ENCODE results near the gene CKM.
A peak's percentile ranks its signal among the peaks of the same experiment; 100 is the strongest.
"Not testable (repeated sequence)": the region's sequence is repeated elsewhere in the genome, so short reads cannot be mapped to it uniquely, and the experiment has no call there.

The CKM gene

DNA sequence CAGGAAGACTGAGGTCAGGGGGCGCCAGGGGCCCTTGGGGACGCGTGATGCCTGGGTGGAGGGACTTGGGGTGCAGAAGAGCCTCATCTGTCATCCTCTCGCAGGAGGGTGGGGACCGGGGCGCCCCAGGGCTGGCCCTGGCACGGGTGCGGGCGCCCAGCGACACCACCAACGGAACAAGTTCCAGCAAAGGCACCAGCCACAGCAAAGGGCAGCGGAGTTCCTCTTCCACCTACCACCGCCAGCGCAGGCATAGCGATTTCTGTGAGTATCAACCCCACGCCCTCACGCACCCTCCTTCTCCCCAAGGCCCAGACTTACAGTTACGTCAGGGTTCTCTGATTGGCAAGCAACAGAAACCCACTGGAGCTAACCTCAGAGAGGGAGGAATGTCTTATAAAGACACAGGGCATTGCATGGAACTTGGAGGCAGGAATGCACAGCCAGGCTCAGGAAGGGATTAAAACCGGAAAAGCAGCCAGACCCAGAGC is 42.2 kb downstream of the CKM start:
- DNase-seq: no peak

DNA sequence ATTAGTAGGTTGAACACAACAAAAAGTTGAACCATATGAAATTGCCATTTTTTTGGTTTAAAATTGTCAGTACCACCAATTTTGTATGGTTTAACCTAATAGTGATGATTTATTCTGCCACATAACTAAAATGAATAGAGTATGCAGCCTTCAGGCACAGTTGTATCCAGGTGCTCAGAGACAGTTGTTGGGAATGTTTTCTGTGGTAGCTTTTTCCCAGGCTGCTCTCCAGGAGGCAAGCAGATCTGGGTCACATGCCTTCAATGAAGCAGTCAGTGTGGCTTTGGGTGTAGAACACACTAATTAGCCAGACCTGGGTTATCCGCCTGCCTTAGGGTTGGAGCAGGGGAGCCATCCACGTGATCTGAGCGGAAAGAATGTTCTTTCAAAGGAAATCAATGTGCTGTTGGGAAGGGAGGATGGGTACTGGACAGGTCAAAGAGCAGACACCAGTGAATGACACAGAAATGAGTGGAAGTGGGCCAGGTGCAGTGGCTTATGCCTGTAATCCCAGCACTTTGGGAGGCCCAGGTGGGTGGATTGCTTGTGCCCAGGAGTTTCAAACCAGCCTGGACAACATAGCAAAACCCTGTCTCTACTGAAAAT is 43.0 kb downstream of the CKM start:
- no peak for DNase-seq

DNA sequence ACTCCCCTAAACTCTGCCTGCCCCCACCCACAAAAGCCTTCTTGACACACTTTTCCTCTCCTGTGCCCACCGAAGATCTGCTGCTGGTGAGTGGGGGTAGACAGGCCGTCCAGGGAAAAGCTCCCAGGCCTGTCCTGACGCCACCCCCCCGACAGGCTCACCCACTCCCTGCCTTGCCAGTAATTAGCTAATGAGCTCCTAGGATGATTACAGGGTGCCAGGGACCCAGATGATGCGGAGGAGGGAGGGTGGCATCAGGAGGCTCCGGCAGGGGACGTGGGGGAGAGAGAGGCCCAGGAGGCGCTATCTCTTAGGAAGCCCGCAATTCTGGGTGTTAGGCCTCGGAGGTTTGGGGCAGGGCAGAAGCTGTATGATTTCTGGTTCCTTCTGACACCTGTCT is 44.6 kb downstream of the CKM start:
- no peak for DNase-seq

DNA sequence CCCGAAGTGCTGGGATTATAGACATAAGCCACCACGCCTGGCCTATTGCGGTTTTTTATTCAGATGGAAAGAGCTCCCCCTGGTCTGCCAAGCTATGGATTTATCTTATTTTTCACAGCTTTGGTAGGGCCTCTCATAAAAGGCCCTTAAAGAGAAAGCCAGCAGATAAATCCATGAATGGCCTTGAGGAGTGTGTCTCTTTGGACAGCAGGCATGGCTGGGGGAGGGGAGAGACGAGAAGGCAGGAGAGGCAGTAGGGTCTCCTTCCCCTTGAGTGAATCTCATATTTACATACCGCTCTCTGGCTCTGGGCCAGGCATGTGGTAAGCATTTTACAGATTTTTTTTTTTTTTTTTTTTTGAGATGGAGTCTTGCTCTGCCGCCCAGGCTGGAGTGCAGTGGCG is 46.4 kb downstream of the CKM start:
- DNase-seq: peak; percentile 84

DNA sequence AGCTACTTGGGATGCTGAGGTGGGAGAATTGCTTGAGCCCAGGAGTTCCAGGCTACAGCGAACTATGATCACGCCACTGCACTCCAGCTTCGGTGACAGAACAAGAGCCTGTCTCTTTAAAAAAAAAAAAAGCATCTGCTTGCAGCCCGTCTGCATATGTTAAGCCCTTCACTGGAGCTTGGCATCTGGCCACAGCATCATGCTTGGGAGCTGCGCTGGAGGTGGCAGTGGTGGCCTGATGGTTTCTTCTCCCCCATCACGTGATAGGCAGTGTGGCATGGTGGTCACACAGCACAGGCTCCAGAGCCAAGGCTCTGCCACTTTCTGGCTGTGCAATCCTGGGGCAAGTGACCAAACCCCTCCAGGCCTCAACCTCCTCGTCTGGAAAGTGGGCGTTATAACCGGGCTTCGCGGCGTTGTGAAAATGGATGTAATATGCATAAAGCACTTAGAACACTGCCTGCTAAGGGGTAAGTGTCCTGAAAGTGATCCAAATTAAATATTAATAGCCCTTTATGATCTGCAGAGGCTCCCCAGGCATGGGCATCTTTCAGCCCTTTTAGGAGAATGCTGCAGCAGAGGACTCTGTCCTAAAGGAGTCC is 47.2 kb downstream of the CKM start:
- DNase-seq: peak; percentile 95

DNA sequence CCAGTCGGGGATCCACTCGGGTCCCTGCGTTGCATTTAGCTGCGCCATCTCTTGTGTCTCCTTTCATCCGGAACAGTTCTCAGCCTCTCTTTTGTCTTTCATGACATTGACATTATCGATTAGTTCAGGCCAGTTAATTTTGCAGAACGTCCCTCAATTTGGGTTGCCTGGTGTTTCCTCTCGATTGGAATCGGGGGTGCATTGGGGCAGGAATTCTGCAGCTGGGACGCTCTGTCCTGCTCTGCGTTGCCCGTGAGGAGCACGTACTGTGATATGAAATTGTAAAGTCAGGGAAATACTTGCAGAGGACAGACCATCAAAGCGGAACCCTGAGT is 49.2 kb downstream of the CKM start:
- no peak for DNase-seq

DNA sequence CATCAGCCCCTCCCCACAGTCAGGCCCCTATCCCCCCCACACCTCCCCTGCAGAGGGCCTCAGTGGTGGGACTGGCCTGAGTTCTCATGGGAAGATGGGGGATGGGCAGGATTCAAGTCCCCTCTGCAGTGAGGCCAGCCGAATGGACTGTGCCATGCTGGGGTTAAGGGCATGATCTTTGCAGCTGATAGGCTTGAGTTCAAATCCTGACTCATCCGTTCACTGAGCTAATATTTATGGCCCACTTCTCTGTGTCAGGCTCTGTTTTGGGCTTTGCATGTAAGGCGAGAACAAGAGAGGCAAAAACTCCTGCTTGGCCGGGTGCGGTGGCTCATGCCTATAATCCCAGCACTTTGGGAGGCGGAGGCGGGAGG is 51.0 kb downstream of the CKM start:
- no peak for DNase-seq

DNA sequence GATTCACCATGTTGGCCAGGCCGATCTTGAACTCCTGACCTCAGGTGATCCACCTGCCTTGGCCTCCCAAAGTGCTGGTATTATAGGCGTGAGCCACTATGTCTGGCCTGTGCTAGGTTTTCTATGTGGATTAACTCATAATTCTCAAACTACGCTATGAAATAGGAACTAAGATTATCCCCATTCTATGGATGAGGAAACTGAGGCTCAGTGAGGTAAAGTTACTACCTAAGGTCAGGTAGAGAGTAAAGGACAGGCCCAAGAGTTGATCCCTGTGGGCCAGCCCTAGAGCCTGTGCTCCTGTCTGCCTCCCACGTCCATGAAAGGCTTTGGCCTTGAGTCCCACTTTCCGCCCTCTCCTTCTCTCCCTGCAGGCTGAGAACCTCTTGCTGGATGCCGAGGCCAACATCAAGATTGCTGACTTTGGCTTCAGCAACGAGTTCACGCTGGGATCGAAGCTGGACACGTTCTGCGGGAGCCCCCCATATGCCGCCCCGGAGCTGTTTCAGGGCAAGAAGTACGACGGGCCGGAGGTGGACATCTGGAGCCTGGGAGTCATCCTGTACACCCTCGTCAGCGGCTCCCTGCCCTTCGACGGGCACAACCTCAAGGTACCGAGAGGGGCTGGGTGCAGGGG is 51.5 kb downstream of the CKM start:
- DNase-seq: no peak

DNA sequence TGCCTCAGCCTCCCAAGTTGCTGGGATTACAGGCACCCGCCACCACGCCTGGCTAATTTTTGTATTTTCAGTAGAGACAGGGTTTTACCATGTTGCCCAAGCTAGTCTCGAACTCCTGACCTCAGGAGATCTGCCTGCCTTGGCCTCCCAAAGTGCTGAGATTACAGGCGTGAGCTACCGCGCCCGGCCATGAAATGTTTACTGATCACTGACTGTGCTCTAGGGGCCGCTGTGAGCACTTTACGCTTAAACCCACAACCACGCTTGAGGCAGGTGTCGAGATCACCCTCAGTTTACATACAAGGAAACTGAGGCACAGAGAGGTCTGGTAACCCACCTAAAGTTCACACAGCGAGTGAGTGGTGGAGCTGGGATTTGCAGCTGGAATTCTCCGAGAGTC is 52.7 kb downstream of the CKM start:
- not testable (repeated sequence) for DNase-seq

DNA sequence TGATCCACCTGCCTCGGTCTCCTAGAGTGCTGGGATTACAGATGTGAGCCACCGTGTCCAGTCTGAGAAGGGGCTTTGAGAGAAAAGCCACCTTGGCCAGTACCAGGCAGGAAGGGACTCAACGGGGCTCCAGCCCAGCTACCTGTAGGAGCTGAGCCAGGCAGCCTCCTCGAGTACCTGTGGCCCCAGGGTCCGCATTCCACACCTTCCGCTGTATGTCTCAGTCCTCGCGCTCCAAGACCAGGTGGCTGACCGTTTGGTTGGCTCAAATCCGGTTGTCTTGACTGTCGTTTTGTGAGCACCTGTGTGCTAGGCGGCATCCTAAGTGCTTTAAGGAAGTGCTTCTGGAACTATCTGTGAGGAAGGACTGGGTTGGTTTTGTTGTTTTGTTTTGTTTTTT is 55.4 kb downstream of the CKM start:
- no peak for DNase-seq

DNA sequence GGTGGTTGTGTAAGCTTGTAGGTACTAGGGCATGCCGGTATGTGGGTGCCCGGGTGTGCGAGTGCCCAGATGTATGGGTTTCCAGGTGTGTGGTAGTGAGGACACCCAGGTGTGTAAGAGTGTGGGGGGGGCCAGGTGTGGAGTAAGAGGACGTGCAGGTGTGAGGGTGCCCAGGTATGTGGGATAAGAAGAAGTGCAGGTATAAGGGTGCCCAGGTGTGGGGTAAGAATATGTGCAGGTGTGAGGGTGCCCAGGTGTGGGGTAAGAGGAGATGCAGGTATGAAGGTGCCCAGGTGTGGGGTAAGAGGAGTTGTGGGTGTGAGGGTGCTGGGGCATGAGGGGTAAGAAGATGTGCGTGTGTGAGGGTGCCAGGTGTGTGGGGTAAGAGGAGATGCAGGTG is 57.3 kb downstream of the CKM start:
- no peak for DNase-seq

DNA sequence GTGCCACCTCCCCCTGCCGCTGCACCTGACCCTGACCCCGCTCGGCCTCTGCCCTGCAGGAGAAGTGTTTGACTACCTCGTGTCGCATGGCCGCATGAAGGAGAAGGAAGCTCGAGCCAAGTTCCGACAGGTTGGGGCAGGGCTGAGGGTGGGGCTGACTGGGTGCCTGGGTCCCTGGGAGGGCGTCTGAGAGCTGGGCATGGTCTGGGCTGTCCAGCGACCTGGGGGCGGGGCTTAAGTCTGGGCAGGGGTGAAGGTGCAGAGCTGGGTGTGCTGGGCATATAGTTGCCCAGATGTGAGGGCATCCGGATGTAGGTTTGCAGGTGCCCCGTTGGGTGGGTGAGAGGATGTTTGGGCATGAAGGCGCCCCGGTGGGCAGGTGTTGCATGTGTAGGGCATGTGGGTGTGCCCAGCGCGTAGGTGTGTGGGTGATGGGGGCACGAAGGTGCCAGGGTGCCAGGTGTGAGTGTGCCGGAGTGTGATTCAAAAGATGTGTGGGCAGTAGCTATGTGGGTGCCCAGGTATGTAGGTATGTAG is 57.8 kb downstream of the CKM start:
- DNase-seq: no peak

DNA sequence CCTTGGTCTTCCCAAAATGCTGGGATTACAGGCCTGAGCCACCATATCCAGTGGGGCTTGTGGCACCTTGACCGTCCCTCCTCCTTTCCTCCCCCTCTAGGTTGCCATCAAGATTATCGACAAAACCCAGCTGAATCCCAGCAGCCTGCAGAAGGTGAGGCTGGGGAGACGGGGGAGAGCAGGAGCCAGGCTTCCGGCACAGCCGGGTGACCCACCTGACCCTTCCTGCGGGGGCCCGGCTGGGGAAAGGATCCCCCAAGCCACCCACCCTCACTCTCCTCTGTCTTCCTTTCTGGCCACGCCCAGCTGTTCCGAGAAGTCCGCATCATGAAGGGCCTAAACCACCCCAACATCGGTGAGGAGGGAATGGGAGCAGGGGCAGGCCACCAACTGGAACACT is 59.7 kb downstream of the CKM start:
- DNase-seq: no peak

DNA sequence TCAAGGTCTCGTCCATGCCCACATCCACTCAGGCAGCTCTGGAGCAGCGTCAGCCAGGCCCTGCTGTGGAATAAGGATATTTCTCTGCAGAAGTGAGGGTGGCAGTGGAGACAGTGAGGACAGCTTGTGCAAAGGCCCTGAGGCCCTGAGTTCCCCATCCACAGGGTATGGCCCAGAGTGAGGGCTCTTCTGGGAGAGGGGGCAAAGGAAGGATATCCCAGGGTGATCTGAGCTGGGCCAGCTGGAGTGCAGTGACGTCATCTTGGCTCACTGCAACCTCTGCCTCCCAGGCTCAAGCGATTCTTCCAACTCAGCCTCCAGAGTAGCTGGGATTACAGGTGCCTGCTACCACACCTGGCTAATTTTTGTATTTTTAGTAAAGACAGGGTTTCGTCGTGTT is 60.1 kb downstream of the CKM start:
- no peak for DNase-seq

DNA sequence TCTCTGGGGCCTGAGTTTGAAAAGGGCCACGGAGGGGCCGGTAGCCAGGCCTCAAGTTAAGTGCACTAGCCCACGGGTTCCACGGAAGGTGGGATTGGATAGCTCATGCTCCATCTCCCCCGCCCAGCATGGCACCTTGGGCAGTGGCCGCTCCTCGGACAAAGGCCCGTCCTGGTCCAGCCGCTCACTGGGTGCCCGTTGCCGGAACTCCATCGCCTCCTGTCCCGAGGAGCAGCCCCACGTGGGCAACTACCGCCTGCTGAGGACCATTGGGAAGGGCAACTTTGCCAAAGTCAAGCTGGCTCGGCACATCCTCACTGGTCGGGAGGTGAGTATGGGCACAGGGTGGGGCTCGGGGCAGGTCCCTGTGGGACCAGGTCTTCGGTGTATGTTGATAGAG is 63.8 kb downstream of the CKM start:
- no peak for DNase-seq

DNA sequence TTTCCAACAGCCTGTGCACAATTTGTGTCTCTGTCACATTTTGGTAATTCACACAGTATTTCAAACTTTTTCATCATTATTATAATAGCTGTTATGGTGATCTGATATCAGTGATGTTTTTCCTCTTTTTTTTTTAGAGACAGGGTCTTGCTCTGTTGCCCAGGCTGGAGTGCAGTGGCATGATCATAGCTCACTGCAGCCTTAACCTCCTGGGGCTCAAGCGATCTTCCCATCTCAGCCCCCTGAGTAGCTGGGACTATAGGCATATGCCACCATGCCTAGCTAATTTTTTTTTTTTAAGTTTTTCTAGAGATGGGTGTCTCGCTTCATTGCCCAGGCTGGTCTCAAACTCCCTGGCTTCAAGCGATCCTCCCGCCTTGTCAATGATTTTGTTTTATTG is 65.8 kb downstream of the CKM start:
- DNase-seq: no peak

Measured in NCI-H1694 treated with DMSO at 0.1 percent for 48 hours (cell line).